Activated T-cell treated with anti-CD3 and anti-CD28 coated beads, Interleukin-2, amount 50 U/mL, for 4 hours (primary cell): Measurements from ENCODE around the gene ASAP2. TPM values are rescaled to one million over a fixed set of nuclear protein-coding genes. Genes with fewer than 3 reads are reported as not detected.
A peak's percentile ranks its signal among the peaks of the same experiment; 100 is the strongest.

Experiments used
- ATAC-seq, 2 donors: fragments of 200-7000 bp; cut with Tn5 transposase; one replicate each; pipeline ENCODE4 v1.10.0; 2021
- DNase-seq: peaks from one replicate; pipeline ENCODE4 v3.0.0-alpha.2; 2020
- H3K27me3 Mint-ChIP-seq: one replicate; pipeline ENCODE4 v1.8.0; 2021; ENCODE audit warnings: low read depth, mixed read lengths
- H3K36me3 Mint-ChIP-seq: one replicate; pipeline ENCODE4 v1.8.0; 2022; ENCODE audit warnings: mixed read lengths; ENCODE audit not compliant: insufficient read depth
- H3K4me1 Mint-ChIP-seq: one replicate; pipeline ENCODE4 v1.8.0; 2021; ENCODE audit warnings: low read depth, mixed read lengths
- H3K4me3 Mint-ChIP-seq: one replicate; pipeline ENCODE4 v1.8.0; 2021; ENCODE audit warnings: mild to moderate bottlenecking, moderate library complexity, mixed read lengths
- H3K9me3 Mint-ChIP-seq: one replicate; pipeline ENCODE4 v1.8.0; 2021; ENCODE audit warnings: mixed read lengths
- total RNA-seq, 3 donors: library from RNA; stranded (reverse); gene quantifications; one replicate each; pipeline ENCODE4 v1.2.1, GENCODE V29; 2021

Gene ASAP2
- total RNA-seq = under 1 TPM; 0.13 to 0.22 (median 0.20) TPM

DNA sequence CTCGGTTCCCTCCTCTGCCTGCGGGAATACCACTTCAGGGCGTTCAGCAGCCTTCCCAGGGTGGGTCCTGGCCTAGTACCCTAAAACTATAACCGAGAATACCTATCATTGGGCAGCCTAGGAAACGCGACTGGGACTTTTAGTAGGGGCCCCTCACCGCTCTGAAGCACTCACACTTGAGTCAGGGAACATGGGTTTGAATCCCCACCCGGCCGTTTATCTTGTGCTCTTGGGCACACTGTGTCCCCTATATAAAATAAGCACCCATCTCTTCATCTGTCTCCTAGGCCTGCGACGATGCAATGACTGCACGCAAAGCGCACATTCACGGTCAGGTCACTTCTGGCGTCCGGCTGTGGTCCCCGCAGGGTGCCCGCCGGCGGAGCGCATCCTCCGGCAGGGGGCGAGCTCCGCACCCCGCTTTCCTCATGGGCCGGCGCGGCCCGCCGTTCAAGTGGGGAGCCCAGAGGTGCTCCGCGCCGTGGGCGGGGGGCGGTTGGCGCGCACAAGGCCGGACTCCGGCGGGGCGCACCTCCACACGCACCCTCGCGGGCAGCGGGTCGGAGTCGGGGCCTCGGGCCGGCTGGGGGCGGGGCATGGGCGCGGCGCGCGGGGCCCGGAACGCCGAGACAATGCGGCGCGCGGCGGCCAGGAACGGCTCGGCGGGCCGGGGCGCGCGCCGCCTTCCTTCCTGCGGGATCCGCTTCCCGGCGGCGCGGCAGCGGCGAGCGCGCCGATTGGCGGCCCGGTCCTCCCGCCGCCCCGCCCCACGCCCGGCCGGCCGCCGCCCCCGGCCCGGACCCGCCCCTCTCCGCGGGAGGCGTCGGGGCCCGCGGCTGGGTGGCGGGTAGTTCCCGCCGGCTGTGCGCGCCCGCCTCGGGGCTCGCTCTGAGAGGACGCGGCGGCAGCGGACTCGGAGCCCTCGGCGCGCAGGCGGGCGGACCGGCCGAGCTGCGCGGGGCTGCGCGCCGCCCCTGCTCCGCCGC lies at the start of gene ASAP2:
Gene ASAP2, plus strand, starts transcription at position 850 of the 986 bp plus-strand sequence. CDS start 293 bp downstream, outside the sequence.
- DNase-seq (no peak), ATAC-seq (peak; percentile 76)
- Mint-ChIP-seq H3K36me3 (no peaks in the 10 kb centered on the region), H3K4me3 (peak within 1 kb of the TSS; percentile 58), H3K27me3 (peaks cover 51% of the 10 kb centered on the region), H3K4me1 (peaks cover 6% of the 10 kb centered on the region), H3K9me3 (no peaks in the 10 kb centered on the region)

DNA sequence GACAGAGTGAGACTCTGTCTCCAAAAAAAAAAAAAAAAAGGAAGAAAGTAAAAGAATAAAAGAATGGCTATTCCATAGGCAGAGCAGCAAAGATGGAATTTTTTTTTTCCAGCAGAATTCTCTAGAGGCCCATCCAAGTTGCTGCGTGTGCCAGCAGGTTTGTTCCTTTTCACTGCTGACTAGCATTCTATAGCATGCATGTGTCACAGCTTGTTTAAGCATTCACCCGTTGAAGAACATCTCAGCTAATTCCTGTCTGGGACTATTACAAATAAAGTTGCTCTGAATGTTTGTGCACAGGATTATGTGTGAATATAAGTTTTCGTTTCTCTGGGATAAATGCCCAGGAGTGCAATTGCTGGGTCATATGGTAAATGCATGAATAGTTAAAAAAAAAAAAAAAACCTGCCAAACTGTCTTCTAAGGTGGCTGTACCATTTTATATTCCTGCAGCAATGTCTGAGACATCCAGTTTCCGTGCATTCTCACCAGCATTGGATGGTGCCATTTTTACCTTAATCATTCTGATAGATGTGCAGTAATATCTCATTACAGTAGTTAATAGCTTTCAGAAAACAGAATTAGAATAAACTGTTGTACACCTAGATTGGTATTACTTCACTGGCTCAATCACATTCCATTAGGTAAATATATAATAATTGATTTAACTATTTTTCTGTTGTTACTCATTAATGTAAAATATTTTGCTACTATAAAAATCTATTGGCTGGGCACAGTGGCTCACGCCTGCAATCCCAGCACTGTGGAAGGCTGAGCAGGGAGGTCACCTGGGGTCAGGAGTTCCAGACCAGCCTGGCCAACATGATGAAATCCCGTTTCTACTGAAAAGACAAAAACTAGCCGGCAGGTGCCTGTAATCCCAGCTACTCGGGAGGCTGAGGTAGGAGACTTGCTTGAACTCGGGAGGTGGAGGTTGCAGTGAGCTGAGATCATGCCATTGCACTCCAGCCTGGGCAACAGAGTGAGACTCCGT lies 47.5 kb upstream of the ASAP2 start:
- Mint-ChIP-seq H3K4me3 (no peak overlapping the region), H3K36me3 (no peaks in the 10 kb centered on the region), H3K27me3 (peaks cover 12% of the 10 kb centered on the region), H3K4me1 (no peaks in the 10 kb centered on the region), H3K9me3 (no peaks in the 10 kb centered on the region)
- DNase-seq (no peak), ATAC-seq (no peak)

DNA sequence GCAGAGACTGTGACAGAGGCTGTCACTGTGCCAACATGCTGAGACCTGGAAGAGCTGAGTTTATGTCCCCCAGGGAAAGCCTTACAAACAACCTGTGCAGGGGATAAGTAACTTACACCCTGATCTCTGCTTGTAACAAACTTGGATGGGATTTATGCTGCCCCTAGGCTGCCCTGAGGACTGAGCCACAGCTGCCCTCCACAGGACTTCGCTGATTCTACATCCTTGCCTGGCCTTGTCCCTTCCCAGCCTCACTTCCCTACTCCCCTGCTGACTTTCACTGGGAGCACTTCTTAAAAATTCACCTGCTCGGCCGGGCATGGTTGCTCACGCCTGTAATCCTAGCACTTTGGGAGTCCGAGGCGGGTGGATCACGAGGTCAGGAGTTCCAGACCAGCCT lies 45.9 kb upstream of the ASAP2 start:
- Mint-ChIP-seq H3K36me3 (no peaks in the 10 kb centered on the region), H3K4me1 (no peaks in the 10 kb centered on the region), H3K4me3 (no peak overlapping the region), H3K9me3 (no peaks in the 10 kb centered on the region), H3K27me3 (peaks cover 4% of the 10 kb centered on the region)
- ATAC-seq = no peak
- DNase-seq = no peak

DNA sequence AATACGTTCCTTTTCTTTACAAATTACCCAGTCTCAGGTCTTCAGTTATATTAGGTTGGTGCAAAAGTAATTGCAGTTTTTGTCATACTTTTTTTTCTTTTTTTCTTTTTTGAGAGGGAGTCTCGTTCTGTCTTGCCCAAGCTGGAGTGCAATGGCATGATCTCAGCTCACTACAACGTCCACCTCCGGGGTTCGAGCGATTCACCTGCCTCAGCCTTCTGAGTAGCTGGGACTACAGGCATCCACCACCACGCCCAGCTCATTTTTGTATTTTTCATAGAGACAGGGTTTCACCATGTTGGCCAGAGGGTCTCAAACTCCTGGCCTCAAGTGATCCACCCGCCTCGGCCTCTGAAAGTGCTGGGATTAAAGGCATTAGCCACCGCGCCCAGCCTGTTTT lies 43.8 kb upstream of the ASAP2 start:
- Mint-ChIP-seq H3K4me3 (no peak overlapping the region), H3K9me3 (no peaks in the 10 kb centered on the region), H3K36me3 (no peaks in the 10 kb centered on the region), H3K4me1 (no peaks in the 10 kb centered on the region), H3K27me3 (peaks cover 3% of the 10 kb centered on the region)
- no peak for ATAC-seq
- no peak for DNase-seq

DNA sequence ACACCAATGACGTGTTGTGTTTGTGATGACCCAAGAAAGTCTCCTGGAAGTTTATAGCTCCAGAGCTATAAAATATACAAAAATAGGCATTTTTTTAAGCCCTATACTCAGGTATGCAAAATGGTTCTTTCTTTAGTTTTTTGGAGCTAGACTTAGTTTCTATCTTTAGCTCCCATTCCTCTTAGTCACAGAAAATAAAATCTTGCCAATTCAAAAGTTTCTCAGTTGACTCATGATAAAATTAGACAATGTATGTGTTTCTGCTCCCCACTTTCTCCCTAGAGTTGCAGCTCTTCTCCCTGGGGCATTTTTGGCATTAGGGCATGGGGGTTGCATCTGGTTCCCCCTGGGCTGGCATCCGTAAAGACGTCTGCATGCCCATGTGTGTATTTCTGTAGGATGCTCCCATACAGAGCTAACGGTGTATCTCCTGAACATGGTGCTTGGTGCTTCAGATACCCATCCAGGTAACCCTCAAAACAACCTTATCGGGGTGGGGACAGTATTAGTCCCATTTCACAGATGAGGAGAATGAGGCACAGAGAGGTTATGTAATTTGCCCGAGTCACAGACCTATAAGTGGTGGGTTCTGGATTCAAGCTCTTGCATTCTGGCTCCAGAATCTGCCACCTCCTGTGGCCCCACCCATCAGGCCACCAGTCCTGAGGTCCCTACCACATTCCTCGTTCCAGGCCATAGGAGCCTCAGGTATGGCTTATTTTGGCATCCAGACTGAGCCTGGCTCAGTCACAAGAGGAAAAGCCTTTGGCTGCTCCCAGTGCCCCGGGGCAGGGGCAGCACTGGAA lies 43.1 kb upstream of the ASAP2 start:
- peaks cover 3% of the 10 kb centered on the region for H3K27me3 Mint-ChIP-seq
- ATAC-seq (no peak), DNase-seq (no peak)
- H3K4me1 Mint-ChIP-seq = no peaks in the 10 kb centered on the region
- H3K36me3 Mint-ChIP-seq = no peaks in the 10 kb centered on the region
- H3K9me3 Mint-ChIP-seq = no peaks in the 10 kb centered on the region
- no peak overlapping the region for H3K4me3 Mint-ChIP-seq

DNA sequence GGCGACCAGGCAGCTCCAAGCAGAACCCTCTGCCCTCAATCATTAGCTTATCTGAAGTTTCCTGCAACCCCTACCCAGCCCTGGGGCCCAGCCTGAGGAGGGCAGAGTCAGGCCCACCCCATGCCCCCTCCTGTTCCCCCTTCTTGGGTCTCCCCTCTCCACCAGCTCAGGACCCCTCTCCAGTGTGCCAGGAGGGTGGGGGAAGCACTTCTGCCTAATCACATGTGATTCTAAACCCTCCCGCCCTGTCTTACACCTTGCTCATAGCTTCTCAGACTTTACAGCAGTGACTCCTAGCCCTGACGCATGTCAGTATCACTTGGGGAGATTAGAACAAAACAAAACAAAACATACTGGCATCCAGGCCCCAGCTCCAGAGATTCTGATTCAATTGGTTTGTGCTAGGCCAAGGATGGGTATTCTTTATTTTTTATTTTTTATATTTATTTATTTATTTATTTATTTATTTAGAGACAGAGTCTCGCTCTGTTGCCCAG lies 42.5 kb upstream of the ASAP2 start:
- ATAC-seq (no peak), DNase-seq (no peak)
- no peaks in the 10 kb centered on the region for H3K4me1 Mint-ChIP-seq
- H3K9me3 Mint-ChIP-seq = no peaks in the 10 kb centered on the region
- no peak overlapping the region for H3K4me3 Mint-ChIP-seq
- H3K27me3 Mint-ChIP-seq = peaks cover 6% of the 10 kb centered on the region
- H3K36me3 Mint-ChIP-seq = no peaks in the 10 kb centered on the region

DNA sequence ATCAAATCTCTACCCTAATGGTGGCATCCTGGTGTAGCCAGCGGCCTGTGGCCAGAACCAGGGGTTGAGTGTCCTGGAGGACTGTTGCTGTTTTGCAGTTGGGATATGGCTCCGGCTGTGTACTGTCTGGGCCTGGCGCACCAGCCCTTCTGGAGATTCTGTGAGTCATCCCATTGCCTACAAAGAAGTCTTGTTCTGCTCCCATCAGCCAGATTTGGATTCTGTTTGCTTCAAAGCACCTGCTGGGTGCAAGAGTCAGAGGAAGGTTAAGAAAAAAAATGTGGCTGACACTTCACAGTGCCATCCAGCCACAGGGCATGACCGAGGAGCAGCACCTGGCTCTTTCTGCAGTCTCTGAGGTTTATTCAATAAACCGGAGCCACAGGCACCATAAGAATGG lies 41.0 kb upstream of the ASAP2 start:
- Mint-ChIP-seq H3K4me3 (no peak overlapping the region), H3K36me3 (no peaks in the 10 kb centered on the region), H3K9me3 (no peaks in the 10 kb centered on the region), H3K27me3 (peaks cover 10% of the 10 kb centered on the region), H3K4me1 (no peaks in the 10 kb centered on the region)
- ATAC-seq = no peak
- DNase-seq = no peak

DNA sequence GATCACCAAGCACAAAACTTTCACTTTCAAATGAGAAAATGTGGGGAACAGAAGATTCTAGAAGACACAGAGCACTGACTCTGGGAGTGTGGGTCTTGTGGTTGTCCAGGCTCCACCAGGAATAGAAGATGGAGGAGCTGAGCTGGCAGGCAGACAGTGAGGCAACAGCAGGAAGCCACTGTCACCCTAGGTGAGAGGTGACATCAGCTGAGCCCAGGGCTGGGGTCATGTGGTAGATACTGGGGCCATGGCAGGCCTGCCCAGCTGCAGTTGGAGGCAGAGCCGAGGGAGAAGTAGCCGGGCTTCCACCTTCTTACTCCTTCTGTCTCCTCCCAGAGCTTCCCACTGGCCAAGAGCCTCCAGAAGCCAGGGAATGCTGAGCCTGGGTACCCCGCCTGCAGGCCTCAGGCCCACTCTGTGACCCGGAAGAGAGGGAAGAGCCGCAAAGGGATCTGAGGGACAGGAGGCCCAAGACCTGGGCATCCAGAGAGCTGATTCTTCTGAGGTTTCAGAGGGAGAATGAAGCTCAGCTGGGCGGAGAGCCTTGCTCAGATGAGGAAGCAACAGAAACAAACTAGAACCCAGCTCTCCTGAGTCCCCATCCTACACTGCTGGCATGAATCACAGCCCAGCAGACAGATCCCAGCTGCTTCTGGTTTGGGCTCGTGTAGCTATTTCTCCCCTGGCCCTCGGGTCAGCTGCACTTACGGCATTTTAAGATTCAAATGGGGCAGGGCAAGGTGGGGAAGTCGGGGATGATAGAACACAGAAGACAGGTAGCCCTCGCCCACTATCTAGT lies 39.8 kb upstream of the ASAP2 start:
- Mint-ChIP-seq H3K4me1 (no peaks in the 10 kb centered on the region), H3K36me3 (no peaks in the 10 kb centered on the region), H3K27me3 (peaks cover 12% of the 10 kb centered on the region), H3K4me3 (no peak overlapping the region), H3K9me3 (no peaks in the 10 kb centered on the region)
- no peak for ATAC-seq
- DNase-seq = no peak

DNA sequence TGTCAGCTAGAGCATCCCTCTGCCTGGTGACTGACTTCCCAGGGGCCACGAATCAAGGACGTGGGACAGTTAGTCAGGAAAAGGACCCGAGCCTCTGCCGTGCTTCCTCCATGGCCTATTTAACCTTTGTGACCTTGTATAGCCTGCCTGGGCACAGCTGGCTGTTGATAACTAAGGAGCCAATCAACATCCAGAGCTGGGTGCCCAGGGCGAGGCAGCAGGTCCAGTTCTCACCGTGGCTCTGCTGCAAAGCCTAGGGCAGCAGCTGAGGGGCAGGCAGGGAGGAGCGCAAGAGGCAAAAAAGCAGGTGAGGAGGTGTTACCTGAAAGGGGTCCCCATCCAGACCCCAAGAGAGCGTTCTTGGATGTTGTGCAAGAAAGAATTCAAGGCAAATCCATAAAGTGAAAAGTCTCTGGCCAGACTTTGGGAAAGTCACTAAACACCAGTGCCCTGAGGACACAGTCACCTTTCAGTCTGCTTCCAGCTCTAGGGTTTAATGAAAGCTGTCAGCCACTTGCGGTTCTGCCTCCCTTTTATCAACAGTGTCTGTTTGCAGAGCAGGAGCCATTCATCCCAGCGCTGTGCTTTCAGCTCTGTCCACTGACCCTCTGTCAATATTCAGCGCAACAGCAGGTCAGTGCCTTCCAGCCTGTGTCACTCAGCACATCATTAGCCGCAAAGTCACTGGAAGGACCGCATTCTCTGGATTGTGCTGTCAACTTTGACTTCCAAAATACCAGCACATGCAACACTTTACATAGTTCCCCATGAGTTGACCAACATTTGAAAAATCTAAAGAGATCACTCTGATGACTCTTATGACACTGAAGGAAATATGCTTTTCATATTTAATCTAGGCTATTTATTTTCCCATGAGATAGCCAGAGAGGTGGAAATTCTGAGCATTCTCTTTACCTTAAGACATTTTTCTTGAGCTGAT lies 38.6 kb upstream of the ASAP2 start:
- Mint-ChIP-seq H3K36me3 (no peaks in the 10 kb centered on the region), H3K4me3 (no peak overlapping the region), H3K27me3 (peaks cover 17% of the 10 kb centered on the region), H3K9me3 (no peaks in the 10 kb centered on the region), H3K4me1 (no peaks in the 10 kb centered on the region)
- DNase-seq = no peak
- ATAC-seq = no peak

DNA sequence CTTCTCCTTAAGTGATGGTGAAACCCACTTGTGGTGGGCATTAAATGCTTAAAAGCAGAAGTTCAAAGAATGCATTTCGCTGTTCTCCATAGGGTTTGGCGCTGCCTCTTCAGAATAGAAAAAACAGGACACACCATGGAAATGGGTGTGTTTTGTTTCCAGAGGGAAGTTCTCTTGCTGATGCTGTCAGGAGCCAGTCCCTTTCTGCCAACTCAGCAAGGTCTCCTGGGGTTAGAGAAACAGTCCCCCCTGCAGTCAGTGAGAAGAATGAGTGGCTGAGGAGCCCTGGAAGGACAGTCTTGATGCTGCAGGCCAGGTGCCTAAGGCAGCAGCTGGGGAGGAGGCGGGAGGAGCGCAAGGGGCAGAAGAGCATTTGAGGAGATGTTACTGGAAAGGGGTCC lies 37.8 kb upstream of the ASAP2 start:
- no peak for ATAC-seq
- no peak for DNase-seq
- H3K4me1 Mint-ChIP-seq = no peaks in the 10 kb centered on the region
- H3K27me3 Mint-ChIP-seq = peaks cover 14% of the 10 kb centered on the region
- H3K4me3 Mint-ChIP-seq = no peak overlapping the region
- no peaks in the 10 kb centered on the region for H3K36me3 Mint-ChIP-seq
- H3K9me3 Mint-ChIP-seq = no peaks in the 10 kb centered on the region

DNA sequence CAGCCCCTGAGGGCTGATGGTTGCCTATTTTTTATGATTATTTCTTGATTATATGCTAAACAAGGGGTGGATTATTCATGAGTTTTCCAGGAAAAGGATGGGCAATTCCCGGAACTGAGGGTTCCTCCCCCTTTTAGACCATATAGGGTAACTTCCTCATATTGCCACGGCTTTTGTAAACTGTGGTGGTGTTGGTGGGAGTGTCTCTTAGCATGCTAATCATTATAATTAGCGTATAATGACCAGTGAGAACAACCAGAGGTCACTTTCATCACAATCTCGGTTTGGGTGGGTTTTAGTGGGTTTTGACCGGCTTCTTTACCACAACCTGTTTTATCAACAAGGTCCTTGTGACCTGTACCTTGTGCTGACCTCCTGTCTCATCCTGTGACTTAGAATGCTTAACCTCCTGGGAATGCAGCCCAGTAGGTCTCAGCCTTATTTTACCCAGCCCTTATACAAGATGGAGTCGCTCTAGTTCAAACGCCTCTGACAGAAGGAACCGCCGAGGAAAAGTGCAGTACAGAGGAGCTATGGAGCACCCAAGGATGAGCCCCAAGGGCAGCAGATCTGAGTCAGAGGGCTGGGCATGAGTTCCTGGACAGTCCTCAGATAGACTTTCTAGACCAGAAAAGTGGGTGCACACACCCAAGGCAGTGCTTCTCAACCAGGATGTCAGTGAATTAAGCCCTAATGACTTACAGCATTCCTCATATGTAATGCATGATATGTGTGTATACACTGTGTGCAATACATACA lies 37.1 kb upstream of the ASAP2 start:
- no peaks in the 10 kb centered on the region for H3K4me1 Mint-ChIP-seq
- H3K27me3 Mint-ChIP-seq = peaks cover 19% of the 10 kb centered on the region
- no peaks in the 10 kb centered on the region for H3K9me3 Mint-ChIP-seq
- no peak for DNase-seq
- ATAC-seq = no peak
- H3K4me3 Mint-ChIP-seq = no peak overlapping the region
- no peaks in the 10 kb centered on the region for H3K36me3 Mint-ChIP-seq
